HG03280 (cell line): Measurements from ENCODE around the gene TACR1.
"Not testable (repeated sequence)": the region's sequence is repeated elsewhere in the genome, so short reads cannot be mapped to it uniquely, and the experiment has no call there.

ENCODE experiments used
- ATAC-seq: cut with Tn5 transposase; IDR thresholded peaks from one replicate; pipeline ENCODE4 v1.9.1; 2021; ENCODE audit warnings: mild to moderate bottlenecking, moderate library complexity; ENCODE audit not compliant: unreplicated experiment

The TACR1 gene

DNA sequence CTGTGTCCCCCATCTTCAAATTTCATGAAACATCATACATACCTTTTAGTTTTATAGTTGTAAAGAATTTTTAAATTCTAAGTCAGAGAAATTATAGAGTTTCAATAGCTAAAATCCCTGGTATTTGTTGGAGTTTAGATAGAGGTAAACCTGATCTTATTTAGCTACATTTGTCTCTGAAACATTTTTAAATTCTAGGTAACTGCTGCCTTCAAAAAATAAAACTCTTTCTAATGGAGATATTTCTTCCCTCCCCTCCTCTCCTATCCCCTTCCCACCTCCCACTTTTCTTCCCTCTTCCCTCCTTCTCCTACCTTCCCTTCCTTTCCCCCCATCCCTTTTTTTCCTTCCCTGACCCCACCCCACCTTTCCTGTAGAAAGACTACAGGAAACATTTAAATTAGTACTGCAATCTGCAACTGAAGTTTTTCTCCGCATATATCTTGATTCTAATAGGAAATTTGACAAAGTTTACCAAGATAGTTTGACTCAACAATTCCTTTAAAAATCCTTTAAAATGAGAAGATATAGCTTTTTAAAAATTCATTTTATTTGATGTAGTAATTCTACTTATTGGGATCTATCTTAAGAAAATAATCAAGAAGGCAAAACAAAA, 4.1 kb downstream of the TACR1 start:
- no peak for ATAC-seq

- ATAC-seq = no peak
Measured at GRCh38 chr2:75194184-75194868, 5.0 kb downstream of the TACR1 start.

DNA sequence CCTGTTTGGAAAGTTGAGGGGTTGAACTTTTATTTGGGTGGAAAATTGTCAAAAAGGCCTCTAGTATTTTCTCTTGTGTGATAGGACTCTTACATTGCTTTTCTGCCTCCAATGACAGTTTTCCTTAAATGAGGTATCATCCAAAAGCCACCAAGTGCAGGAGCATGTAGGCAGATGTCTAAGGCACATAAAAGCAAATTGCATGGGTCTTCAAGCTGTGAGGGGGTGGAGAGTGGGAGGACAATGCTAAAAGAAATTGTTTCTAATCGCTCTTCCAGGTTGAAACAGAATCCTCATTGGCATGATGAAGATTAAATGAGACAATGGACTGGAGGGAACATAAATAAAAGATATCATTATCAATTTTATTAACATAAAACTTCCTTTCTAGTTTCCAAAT, 6.8 kb downstream of the TACR1 start:
- ATAC-seq = no peak

- no peak for ATAC-seq
Measured at GRCh38 chr2:75190271-75190990, 8.9 kb downstream of the TACR1 start.

GRCh38 chr2:75186821-75187220, 12.5 kb downstream of the TACR1 start:
- ATAC-seq = no peak

- ATAC-seq = no peak
Measured at GRCh38 chr2:75182606-75183005, 16.7 kb downstream of the TACR1 start.

- ATAC-seq = no peak
Measured at GRCh38 chr2:75180476-75180875, 18.8 kb downstream of the TACR1 start.

GRCh38 chr2:75177427-75177826, 21.9 kb downstream of the TACR1 start:
- ATAC-seq = no peak

DNA sequence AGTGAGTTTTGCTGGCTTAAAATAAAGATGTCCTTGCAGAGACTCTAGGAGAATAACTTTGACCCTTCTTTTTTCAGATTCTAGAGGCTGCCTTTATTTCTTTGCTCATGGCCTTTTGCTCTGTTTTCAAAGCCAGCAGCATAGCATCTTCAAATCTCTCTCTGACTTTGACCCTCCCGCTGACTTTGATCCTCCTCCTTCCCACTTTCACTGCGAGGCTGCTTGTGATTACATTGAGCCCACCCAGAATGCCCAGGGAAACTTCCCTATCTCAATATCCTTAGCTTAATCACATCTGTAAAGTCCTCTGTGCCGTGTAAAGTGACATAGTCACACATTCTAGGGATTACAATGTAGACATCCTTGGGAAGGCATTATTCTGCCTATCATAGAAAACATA, 23.9 kb downstream of the TACR1 start:
- no peak for ATAC-seq

DNA sequence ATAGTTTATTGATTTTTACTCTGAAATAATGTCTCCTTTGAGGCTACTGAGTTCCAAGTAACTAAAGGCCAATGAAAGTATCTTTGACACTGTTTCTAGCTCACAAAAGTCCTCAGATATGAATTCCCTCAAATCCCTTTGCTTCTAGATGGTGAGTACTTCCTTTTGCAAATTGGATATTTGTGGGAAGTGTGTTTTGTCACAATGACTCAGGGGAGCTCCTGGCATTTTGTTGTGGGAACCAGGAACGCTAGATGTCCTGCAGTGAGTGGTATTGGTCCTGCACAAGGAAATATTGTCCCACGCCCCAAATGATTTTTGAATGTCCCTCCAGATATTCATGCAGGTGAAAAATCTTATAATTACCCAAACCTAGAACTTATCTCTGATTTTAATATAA, 24.3 kb downstream of the TACR1 start:
- ATAC-seq = no peak

DNA sequence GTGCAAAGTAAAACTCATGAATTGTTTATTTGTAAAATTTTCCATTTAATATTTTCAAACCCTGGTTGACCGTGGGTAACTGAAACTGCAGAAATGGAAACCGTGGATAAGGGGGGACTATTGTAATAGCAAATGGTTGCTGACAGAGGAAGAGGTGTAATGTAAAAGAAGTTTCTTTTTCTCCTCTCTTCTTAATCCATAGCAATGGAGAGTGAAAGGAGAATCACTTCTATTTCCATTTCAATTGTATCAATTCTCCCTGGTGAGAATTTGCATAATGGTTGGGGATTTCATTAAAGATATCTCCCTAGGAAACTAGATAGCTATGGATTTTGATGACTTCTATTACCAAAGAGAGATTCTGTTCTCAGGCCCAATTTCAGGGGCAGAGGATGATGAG, 24.8 kb downstream of the TACR1 start:
- no peak for ATAC-seq

GRCh38 chr2:75173740-75174139, 25.6 kb downstream of the TACR1 start:
- ATAC-seq = no peak

- not testable (repeated sequence) for ATAC-seq
Measured at GRCh38 chr2:75171423-75171822, 27.9 kb downstream of the TACR1 start.

DNA sequence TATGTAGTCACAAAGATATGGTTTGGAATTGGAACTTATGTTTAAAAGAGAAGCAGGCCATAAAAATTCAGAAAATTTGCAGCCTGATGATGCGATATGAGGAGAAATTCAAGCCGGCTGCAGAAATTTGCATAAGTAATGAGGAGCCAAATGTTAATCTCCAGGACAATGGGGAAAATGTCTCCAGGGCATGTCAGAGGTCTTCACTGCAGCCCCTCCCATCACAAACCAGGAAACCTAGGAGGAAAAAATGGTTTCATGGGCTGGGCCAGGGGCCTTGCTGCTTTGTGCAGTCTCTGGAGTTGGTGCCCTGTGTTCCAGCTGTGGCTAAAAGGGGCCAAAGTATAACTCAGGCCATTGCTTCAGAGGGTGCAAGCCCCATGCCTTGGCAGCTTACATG, 28.4 kb downstream of the TACR1 start:
- ATAC-seq = no peak

DNA sequence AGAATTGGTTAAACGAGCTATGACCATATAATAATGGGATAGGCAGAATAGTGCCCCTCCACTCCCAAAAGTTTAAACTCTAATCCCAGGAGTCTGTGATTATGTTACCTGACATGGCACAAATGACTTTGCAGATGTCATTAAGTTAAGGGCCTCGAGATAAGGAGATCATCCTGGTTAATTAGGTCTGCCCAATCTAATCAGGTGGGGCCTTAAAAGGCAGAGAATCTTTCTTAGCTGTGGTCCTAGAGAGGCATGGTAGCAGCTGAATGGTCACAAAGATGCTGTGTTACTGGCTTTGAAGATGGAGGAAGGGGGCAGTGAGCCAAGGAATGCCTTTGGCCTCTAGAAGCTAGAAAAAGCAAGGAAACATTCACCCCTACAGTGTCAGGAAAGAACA, 31.1 kb downstream of the TACR1 start:
- ATAC-seq = no peak

DNA sequence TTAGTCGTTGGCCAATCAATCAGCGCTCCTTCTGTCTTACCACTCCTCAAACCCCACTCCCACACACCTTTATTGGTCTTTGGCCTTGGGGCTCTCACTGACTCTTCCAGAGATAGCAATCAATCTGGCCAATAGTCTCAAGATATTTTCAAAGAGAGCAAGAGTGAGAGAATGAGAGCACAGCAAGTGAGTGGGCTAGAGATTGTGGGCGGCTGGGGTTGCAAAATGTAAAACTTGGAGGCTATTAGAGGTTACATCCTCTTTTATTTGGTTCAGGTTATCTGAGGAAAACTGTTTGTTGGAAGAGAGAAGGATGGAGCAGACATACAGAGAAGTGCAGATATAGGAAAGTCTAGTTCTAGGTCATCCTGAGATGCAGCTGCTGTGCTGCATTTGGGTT, 32.8 kb downstream of the TACR1 start:
- ATAC-seq = no peak

- no peak for ATAC-seq
Measured at GRCh38 chr2:75162897-75163296, 36.4 kb downstream of the TACR1 start.

DNA sequence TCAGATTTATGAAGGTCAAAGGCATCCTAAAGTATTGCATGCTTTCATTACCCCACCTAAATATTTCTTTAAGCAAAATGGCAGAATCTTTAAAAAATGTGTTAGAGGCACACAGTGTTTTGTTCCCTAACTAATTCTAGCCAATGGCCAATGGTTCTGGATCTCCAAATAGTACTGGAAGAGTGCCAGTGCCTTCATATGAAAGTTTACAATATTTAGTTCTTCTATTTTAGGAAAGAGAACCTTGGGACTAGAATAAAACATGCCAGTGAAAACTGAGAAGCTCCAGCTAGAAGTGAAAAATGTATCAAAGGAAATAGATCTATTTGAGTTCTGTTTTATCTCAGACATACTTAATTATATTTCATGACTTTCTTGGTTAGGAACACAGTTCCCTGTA, 37.1 kb downstream of the TACR1 start:
- ATAC-seq = no peak

DNA sequence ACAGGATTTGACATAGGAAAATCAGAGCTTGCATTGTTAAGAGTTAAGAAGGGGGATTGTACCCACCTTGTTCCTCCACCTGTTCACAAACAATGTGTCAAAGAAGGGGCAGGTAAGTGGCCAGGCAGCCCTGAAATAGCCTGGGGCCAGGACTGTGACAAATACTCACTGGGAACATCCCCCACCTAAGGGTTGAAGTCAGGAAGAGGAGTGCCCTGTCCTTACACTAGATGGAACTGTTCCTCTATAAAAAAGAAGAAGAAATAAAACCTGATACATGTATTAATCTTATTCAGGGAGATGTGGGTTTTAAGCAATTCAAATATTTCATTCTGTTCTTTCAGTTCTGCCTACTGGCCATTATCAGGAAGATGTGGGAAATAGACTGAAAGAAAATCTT, 41.9 kb downstream of the TACR1 start:
- no peak for ATAC-seq

DNA sequence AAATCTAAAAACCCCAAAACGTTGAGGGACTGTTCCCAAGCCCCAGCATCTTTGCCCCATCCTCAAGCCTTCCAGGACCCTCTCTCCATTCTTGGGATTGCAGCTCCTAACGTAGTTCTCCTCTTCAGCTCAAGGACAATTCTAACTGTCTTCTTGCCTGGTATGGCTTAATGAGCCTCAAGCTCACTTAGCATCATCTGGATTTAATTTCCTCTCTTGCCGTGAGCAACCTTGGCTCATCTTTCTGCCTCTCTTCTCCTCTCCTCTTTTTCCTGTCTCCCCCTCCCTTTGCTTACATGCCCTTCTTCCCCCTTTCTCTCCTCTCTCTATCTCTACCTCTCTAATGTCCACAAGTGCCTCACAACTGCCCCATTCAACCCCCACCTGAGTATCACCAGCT, 44.2 kb downstream of the TACR1 start:
- ATAC-seq = no peak

- ATAC-seq = no peak
Measured at GRCh38 chr2:75153221-75153620, 46.1 kb downstream of the TACR1 start.

GRCh38 chr2:75152243-75152642, 47.1 kb downstream of the TACR1 start:
- not testable (repeated sequence) for ATAC-seq
